Hepatocyte (in vitro differentiated cells): ENCODE data around the gene FERMT3.

Experiments used
- CTCF ChIP-seq: fragments of 200-600 bp; sonication (generic); IDR thresholded peaks from 2 replicates; pipeline ENCODE4 v1.5.1; 2016; ENCODE audit warnings: antibody characterized with exemption, mild to moderate bottlenecking; ENCODE audit not compliant: poor library complexity
- EZH2phosphoT487 ChIP-seq: fragments of 200-600 bp; sonication (generic); IDR thresholded peaks from one replicate; pipeline ENCODE4 v1.6.1; 2018; ENCODE audit warnings: antibody characterized with exemption, mild to moderate bottlenecking, low read depth, moderate library complexity; ENCODE audit not compliant: unreplicated experiment, severe bottlenecking

- no peak for TF ChIP-seq CTCF
- TF ChIP-seq EZH2phosphoT487 = no peak
These were observed 46.5 kb downstream of the FERMT3 start for GRCh38 chr11:64253043-64253442.
